Glomerular visceral epithelial cell (primary cell): Measurements from ENCODE around the gene CENPP.

Experiments used
- DNase-seq: peaks from one replicate; pipeline ENCODE4 v3.0.0-alpha.2; 2016; ENCODE audit errors: extremely low spot score

CENPP gene

GRCh38 chr9:92637886-92638620 lies 312.3 kb downstream of the CENPP start:
- DNase-seq = no peak

DNA sequence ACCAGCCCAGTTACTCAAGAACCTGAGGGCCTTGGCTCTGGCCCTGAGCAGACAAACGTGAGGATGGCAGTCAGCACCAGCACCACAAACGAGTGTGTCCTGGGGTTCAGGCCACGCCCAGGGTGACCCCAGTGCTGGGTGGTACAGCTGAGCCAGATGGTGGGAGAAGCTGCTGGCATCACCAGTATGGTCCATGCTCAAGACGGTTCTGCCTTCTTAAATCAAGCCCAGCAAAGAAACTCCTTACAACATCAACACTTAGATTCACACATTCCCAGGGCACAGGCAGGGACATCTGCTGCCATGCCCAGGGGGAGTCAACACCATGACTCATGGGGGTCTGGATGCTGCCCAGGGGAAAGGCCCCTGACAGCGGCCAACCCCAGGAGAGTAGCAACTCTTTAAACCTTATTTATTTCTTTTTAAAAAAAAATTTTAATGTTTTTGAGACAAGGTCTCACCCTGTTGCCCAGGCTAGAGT lies 312.9 kb downstream of the CENPP start:
- no peak for DNase-seq

- DNase-seq = no peak
These were observed 313.4 kb downstream of the CENPP start for GRCh38 chr9:92639124-92639523.

- no peak for DNase-seq
These were observed 314.1 kb downstream of the CENPP start for GRCh38 chr9:92639791-92640271.

DNA sequence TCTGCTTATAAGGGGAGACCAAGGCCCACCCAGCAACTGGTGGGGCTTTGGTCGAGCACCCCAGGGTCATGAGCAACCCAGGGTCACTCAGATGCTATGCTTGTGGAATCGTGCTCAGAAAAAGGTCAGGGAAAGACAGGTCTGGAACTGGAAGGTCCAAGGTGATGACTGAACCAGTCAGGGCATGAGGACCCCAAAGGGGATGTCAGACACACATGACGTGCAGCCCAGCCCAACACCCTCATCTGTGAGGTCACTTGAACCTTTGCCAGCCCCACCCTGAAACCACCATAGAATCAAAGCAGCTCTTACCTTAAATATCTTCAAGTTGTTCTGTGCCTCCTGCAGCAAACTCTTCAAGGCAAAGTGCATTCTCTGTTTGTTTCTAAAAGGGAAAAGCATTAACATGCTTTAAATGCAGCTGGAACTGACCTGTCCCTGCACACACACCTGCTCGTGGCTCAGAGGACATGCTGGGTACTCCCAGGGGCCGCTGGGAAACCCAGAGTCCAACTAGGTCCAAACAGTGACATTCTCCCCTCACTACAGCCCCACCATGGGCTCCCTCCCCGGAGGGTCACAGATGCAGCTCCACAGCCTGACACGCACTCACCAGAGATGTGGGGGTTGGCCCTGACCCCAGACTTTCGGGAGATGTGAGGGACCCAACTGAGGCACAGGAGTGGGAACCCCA lies 314.8 kb downstream of the CENPP start:
- no peak for DNase-seq

DNA sequence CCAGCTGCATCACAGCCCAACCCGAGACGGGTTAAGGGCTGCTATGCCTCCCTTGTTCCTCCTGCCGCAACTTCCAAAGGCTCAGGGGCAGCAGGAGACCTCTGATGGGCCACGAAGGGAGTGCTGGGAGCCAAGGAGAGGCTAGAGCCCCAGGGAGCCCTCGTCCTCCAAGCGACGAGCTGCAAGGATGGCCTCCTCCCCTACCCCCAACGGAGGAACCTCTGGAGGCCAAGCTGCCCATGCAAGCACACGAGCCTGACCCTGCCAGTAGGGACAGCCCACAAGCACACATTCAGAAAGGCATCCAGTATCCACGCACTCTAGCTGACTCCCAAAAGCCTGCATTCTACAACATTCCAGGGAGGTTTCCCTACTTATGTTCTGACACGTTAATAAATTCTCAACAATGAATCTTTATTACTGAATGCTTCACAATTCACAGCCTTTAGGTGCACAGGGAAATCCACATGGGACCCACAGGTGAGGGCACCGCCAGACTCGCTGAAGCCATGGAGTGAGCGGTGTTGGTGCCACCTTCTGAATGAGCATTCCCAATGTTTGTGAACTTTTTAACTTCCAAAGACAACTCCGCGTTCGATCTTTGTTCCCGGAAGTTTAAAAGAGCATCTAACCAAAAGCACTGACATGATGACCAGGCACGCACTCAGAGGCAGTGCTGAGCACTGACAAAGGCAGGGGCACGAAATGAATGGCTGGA lies 315.5 kb downstream of the CENPP start:
- DNase-seq = no peak

GRCh38 chr9:92642041-92642451 lies 316.3 kb downstream of the CENPP start:
- no peak for DNase-seq

DNA sequence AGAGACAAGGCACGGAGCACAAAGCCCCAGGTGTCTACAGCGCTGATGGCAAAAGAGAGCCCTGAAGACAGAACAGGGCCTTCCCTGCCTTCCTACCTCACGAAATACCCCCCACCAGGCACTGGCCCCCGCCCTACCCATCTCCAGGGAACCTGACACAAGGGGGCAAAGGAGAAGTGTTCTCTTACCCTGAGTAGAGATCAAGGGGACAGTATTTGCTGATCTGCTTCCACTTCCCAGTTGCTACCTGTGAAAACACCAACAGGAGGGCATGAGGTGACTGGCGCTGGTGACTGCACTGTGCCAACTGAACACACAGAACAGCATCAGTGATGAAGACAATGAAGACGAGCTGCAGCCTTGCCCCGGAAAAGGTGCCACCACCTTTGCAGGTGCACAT lies 316.8 kb downstream of the CENPP start:
- DNase-seq = no peak

- no peak for DNase-seq
These were observed 318.5 kb downstream of the CENPP start for GRCh38 chr9:92644278-92644677.

GRCh38 chr9:92645041-92645440 lies 319.3 kb downstream of the CENPP start:
- DNase-seq = no peak

DNA sequence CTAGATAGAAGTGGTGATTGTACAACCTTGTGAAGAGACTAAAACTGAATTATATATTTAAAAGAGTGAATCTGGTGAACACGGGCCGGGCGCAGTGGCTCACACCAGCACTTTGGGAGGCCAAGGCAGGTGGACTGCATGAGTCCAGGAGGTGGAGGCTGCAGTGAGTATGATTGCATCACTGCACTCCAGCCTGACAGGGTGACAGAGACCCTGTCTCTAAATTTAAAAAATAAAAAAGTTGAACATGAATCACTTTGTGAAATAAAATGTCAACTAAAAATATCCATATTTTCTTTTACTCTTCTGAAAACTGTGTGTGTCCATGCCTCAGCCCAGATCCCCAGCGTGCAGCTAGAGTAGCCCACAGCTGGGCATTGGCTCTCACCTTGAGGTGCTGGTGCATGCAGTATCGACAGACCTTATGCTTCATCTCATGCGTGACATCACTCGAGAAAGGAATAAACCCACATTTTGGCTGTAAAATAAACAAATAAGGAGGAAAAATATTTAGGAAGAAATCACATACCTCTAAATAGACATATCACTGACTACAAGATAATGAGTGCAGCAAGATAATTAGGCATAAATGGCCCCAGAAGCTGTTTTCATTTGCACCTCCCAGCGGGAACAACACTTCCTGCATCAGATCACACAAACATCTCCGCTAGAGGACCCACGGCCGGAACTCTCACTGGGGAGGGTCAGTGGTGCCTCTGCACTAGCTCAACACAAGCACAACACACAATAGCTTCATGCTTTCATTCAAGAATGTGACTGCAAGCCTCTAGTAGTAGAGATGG lies 322.1 kb downstream of the CENPP start:
- no peak for DNase-seq

DNA sequence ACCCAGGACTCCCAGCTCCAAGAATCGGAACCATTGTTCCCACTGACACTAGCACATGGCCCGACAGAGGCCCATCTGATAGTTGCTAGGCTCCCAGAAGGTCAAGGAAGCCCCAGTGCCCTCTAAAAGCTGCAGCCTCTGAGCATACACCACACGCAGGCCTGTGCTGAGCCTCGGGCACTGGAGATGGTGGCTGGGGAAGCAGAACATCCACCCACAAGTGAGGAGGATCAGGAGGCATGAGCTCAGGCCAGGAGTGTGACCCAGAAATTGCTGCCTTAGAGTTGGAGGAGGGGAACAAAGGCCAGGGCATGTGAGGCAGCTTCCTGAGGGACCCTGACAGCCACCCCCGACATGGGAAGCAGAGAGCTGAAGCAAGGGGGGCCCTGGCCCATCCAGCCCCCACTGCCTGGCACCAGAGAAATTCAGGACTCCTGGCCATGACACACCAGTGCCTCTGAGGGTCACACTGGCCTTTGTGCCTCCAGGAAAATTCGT lies 322.8 kb downstream of the CENPP start:
- DNase-seq = no peak

DNA sequence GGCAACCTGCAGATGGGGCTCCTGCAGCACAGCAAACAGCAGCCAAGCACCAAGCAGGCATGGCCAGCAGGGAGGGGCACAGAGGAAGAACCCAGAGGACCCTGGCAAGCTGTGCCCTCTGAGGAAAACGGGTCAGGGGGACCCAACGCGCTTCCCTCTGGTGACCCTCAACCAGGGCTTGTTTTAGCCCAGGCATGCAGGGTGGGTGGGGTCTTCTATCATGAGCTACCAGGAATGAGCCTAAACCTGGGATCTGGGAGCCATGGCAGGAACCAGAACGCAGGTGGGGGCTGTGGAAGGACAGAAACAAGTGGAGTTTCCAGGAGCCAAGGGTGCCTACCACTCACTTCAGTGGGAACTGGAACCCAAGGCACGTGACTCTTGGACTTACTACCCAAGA lies 323.3 kb downstream of the CENPP start:
- DNase-seq = no peak

DNA sequence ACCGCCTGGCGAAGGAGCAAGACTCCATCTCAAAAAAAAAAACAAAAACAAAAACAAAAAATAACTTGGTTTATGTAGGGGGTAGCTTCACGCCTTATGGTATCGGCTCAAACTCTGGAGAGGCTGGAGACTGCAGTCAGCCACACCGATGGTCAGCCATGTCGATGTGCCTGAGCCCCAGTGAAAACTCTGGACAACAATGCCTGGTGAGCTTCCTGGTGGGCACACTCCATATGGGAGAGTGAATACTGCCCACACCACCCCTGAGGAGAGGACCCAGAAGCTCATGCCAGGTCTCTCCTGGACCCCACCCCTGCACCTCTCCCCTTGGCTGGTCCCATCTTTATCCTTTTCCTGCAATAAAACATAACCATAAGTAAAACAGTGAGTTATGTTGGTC lies 324.5 kb downstream of the CENPP start:
- no peak for DNase-seq

DNA sequence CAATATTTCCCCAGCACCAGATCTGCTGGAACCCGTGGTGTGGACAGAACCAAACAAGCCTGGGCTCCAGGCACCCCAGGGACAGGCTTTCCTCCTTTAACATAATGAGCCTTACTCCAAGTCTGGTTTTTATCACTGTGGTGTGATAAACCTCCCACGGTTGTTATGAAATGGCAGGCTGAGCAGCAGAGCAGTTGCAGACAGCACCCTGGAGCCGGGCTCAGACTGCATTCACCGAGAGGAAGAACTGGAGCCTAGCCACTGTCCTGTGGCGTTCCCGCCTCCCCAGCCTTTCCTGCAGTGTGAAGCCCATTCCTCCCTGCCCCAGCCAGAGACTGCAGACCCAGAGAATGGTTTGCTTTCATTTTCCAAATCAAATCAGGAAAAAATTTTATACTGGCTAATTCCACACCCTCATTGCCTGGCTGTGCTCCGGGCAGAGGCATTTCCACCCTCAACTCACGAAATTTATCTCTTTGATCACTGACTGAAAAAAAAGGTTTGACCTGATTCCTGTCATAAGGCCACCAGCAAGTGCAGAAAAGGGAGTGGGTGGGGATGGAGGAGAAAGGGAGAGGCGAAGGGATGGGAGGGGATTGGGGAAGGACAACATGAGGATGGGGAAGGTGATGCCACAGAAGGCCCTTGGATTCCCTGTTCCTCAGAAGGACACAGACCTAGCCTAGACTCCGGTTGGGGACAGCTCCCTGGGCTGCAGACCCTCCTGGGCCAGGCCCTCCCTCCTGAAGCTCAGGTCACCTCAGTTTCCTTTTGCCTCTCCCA lies 325.3 kb downstream of the CENPP start:
- no peak for DNase-seq

- DNase-seq = no peak
These were observed 326.7 kb downstream of the CENPP start for GRCh38 chr9:92652461-92652860.

DNA sequence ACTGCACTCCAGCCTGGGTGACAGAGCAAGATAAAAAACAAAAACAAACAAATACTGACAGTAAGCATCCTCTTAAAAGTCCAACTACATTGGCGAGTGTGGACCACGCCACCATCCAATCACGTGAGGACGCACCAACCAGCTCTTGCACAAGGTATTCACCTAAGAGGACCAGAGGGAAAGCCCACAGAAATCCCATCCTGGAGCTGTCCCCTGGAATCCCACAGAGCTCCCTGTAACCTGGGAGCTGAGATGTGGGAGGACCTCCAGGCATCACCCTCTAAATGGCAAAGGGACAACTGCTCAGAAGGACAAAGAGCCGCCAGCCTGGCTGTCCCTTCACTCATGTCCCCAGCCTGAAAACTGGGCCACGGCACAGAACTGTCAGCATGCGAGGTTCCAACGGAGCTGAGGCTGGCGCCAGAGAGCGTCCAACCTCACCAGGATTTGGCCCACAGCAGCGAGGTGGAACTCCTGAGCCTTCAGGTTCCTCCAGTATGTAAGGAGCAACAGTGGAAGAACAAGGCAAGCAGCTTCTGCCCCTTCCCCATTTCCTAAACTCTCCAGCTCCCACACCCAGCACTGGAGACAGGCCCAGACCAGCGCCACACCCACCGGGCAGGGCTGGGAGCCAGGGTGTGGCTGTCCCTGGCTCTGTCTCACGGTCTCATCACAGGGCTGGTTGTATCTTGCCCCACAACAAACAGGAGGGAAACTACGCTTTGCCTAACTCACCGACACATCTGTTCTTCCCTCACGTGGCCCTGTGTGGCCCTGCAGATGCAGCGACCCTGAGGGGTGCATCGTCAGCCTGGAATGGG lies 328.9 kb downstream of the CENPP start:
- no peak for DNase-seq

DNA sequence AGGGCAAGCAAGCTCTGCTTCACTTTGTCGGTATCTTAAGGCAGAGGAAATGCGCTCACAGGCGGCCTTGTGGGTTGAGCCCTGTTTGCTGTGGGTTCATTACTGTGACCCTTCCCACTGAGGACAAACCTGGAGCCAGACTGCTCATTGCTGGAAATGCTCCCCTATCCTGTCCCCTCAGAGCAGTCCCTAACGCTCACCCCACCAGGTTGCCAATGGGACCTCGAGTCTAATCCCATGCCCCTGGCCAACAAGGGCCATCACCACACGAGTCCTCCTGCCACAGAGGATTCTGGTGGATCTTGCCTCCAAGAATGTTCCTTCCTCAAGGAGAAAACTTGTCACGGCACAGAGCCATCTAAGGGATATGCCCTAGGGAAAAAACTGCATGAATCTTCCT lies 329.6 kb downstream of the CENPP start:
- DNase-seq = no peak

DNA sequence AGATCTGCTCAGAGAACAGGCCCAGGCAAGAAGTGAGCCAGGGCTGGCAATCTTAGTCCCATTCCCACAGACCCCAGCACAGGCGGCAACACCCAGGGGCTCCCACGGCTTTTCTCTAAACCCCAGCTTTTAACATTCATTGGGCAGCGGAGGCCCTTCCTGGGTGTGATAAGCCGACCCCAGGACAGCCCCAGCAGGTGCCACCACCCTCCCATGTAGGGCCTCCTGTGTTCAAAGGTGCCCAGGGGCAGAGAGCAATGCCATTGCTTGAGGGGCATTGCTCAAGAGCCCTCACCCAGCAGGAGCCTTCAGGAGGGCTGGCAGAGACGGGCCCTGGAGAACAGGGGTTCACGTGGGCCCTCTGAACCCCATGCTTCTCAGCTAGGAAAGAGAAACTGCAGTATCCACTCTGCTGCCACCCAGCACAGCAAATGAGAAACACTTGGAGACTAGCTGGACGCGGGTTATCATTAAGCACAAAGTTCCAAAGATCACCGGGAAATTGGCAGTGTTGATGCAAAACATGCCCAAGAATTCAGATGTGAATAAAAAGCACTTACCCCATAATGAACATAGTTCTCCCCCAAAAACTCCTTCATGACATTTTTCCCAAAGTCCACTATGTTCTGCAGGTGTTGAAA lies 330.3 kb downstream of the CENPP start:
- DNase-seq = no peak
